Erythroblast (primary cell): ENCODE measurements around the gene POLD2.

Source experiments
- GATA1 ChIP-seq: IDR thresholded peaks from 2 replicates; pipeline ENCODE4 v1.6.1; 2011; ENCODE audit warnings: low read depth, mild to moderate bottlenecking, control low read depth, low read length, moderate library complexity
- POLR2A ChIP-seq: IDR thresholded peaks from 2 replicates; pipeline ENCODE4 v1.6.1; 2011; ENCODE audit warnings: mild to moderate bottlenecking, low read length

- TF ChIP-seq POLR2A (no peak), GATA1 (no peak)
These were observed 16.9 kb downstream of the POLD2 start for GRCh38 chr7:44106311-44107065.
